Thyroid gland (tissue), 4 donors: ENCODE measurements around the gene VMAC.

Source experiments
- POLR2A ChIP-seq, 2 donors: fragments of 450-650 bp; IDR thresholded peaks; one replicate each; pipeline ENCODE4 v1.6.1; 2017; ENCODE audit warnings: antibody characterized with exemption in 2 of 2, mild to moderate bottlenecking in 2 of 2, moderate library complexity in 1 of 2
- TF ChIP-seq, protein P1 (sequence below), 6 experiments: fragments of 200-600 bp in 3 of 6; fragments of 450-650 bp in 3 of 6; sonication (generic) in 3 of 6; IDR thresholded peaks; one replicate each; pipeline ENCODE4 v1.5.1; 2016 to 2019; ENCODE audit warnings: antibody characterized with exemption in 6 of 6, mild to moderate bottlenecking in 2 of 6, inconsistent platforms in 1 of 6, moderate library complexity in 1 of 6

DNA sequence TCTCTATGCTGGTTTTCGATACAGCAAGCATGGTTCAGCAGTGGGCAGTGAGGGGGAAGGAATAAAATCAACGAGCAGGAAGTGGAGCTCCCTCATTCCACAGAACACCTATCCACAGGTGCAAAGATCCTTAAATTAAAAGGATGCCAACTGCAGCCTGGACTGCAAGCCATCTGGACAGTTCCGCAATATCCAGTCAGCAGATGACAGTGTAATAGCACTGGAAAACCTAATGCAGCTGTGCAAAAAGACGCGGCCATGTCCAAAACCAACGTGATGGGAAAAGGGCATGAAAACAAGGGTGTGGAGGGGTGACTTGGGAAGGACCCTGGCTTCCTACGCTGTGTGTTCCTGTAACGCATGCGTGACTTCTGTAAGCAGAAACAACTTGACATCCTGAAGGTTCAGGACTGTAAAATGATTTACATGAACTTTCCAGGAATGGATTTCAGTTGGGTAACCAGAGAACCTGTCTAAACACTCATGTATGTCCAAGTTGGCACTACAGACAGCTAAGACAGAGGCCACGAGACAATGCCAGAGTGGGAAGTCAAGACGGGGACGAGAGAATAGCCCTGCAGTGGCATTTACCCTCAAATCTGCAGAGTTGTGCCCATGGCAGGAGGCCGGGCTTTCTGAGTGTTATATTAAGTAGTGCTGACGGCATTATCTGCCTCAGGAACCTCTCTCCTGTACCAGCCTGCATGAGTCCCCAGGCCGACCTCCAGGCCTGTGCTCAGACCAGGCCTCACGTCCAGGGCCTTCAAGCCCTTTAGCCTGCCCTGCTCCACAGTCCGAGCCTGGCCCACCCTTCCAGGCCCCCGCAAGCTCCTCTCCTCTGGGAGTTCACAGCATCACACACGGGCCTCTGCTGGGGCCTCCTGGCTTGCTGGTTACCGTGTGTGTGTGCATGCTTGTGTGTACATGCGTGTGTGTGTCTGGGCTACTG, 35.9 kb downstream of the VMAC start:
- no peak for TF ChIP-seq POLR2A (IDR thresholded peaks at IDR 0.05)
- TF ChIP-seq, protein P1, sequence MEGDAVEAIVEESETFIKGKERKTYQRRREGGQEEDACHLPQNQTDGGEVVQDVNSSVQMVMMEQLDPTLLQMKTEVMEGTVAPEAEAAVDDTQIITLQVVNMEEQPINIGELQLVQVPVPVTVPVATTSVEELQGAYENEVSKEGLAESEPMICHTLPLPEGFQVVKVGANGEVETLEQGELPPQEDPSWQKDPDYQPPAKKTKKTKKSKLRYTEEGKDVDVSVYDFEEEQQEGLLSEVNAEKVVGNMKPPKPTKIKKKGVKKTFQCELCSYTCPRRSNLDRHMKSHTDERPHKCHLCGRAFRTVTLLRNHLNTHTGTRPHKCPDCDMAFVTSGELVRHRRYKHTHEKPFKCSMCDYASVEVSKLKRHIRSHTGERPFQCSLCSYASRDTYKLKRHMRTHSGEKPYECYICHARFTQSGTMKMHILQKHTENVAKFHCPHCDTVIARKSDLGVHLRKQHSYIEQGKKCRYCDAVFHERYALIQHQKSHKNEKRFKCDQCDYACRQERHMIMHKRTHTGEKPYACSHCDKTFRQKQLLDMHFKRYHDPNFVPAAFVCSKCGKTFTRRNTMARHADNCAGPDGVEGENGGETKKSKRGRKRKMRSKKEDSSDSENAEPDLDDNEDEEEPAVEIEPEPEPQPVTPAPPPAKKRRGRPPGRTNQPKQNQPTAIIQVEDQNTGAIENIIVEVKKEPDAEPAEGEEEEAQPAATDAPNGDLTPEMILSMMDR (IDR thresholded peaks at IDR 0.05), result no peak
